Measurements from ENCODE around the gene POLN.

GRCh38 chr4:2077537-2078460, 164.1 kb downstream of the POLN start:
- TF ChIP-seq CTCF (IDR thresholded peaks at IDR 0.05; ENCODE audit: low read length) (no peak), EZH2 (IDR thresholded peaks at IDR 0.05; ENCODE audit: borderline replicate concordance, low read length) (no peak)
